GM12801 (cell line): ENCODE results near the gene ZNF354B.

ENCODE experiments used
- CTCF ChIP-seq: IDR thresholded peaks from one replicate; pipeline ENCODE4 v1.5.1; 2011; ENCODE audit warnings: control low read depth; ENCODE audit not compliant: insufficient read length; ENCODE audit errors: extremely low read depth

Gene ZNF354B

DNA sequence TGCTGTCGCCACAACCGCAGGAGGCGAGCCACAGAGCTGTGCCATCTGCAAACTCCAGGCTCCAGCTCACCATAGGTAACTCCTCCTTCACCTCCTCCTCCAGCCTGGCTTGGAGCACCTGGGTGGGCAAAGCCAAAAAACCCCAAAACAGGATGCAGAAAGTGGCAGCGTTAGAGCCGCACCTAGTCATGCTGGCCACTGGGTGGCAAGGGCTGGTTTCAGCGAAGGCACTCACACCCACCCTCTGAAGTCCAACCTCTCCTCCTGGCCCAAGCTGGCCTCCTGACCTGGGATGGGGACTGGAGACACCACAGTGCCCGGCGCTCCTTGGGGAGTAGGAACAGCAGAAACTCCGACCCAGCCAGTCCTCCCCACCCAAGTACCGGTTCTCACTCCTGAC is 28.7 kb upstream of the ZNF354B start:
- no peak for TF ChIP-seq CTCF

- no peak for TF ChIP-seq CTCF
Observed at GRCh38 chr5:178832618-178833201, 27.0 kb upstream of the ZNF354B start.

DNA sequence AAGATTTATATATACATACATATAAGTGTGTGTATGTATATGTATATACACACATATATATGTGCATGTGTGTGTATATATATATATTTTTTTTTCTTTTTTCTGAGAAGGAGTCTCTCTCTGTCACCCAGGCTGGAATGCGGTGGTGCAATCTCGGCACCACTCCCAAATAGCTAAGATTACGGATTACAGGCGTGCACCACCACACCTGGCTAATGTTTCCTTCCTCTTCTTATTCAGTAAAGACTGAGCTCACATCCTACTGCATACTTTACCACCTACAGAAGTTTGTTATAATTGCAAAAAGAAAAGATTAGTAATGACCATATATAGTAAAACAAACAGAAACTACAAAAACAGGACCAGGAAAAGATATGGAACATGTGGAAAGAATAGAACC is 23.1 kb upstream of the ZNF354B start:
- TF ChIP-seq CTCF: no peak

- TF ChIP-seq CTCF: no peak
Observed at GRCh38 chr5:178839319-178839704, 20.4 kb upstream of the ZNF354B start.

- no peak for TF ChIP-seq CTCF
Observed at GRCh38 chr5:178849316-178849715, 10.4 kb upstream of the ZNF354B start.

- TF ChIP-seq CTCF: no peak
Observed at GRCh38 chr5:178851951-178852350, 7.8 kb upstream of the ZNF354B start.

GRCh38 chr5:178854284-178854683 is 5.5 kb upstream of the ZNF354B start:
- no peak for TF ChIP-seq CTCF
